ENCODE results near the gene RAI14.
"Not testable (repeated sequence)": the region's sequence is repeated elsewhere in the genome, so short reads cannot be mapped to it uniquely, and the experiment has no call there.

RAI14 gene

GRCh38 chr5:34822956-34823715, 167.0 kb downstream of the RAI14 start:
- H3K4me3 ChIP-seq (ENCODE audit: low read depth, low read length), result no peak overlapping the region
- no peak for TF ChIP-seq CTCF (IDR thresholded peaks at IDR 0.05; ENCODE audit: borderline replicate concordance, insufficient read depth, low read depth, low read length)

- no peak for TF ChIP-seq CTCF (IDR thresholded peaks at IDR 0.05; ENCODE audit: borderline replicate concordance, insufficient read depth, low read depth, low read length)
Observed at GRCh38 chr5:34826347-34826746, 170.2 kb downstream of the RAI14 start.

GRCh38 chr5:34827588-34828506, 171.7 kb downstream of the RAI14 start:
- no peak for TF ChIP-seq CTCF (IDR thresholded peaks at IDR 0.05; ENCODE audit: borderline replicate concordance, insufficient read depth, low read depth, low read length)
- H3K4me3 ChIP-seq (ENCODE audit: low read depth, low read length), result no peak overlapping the region

More at GRCh38 chr5:34826347-34826746, 170.2 kb downstream of the RAI14 start:
- no peak overlapping the region for H3K4me3 ChIP-seq (ENCODE audit: low read depth, low read length)

- H3K4me3 ChIP-seq (ENCODE audit: low read depth, low read length), result not testable (repeated sequence)
Observed at GRCh38 chr5:34830827-34831226, 174.7 kb downstream of the RAI14 start.

- H3K4me3 ChIP-seq (ENCODE audit: low read depth, low read length), result no peak overlapping the region
- no peak for TF ChIP-seq CTCF (IDR thresholded peaks at IDR 0.05; ENCODE audit: borderline replicate concordance, insufficient read depth, low read depth, low read length)
Observed at GRCh38 chr5:34831303-34831702, 175.2 kb downstream of the RAI14 start.

- H3K4me3 ChIP-seq (ENCODE audit: low read depth, low read length), result no peak overlapping the region
- no peak for TF ChIP-seq CTCF (IDR thresholded peaks at IDR 0.05; ENCODE audit: borderline replicate concordance, insufficient read depth, low read depth, low read length)
Observed at GRCh38 chr5:34832568-34832967, 176.4 kb downstream of the RAI14 start.

GRCh38 chr5:34833090-34833489, 177.0 kb downstream of the RAI14 start:
- no peak for TF ChIP-seq CTCF (IDR thresholded peaks at IDR 0.05; ENCODE audit: borderline replicate concordance, insufficient read depth, low read depth, low read length)
- no peak overlapping the region for H3K4me3 ChIP-seq (ENCODE audit: low read depth, low read length)

All from GM12875 (cell line).